Thyroid gland (tissue), 4 donors: ENCODE measurements around the gene NLRC5. TPM values are rescaled to one million over a fixed set of nuclear protein-coding genes. Genes with fewer than 3 reads are reported as not detected.
"Not testable (repeated sequence)": the region's sequence is repeated elsewhere in the genome, so short reads cannot be mapped to it uniquely, and the experiment has no call there.

ENCODE experiments used
- DNase-seq, 2 donors: peaks; one replicate each; pipeline ENCODE4 v3.0.0-alpha.2; 2019
- H3K27ac ChIP-seq, 3 donors: fragments of 200-600 bp; sonication (generic); 1 replicate in 2 of 3; 2 replicates in 1 of 3; pipeline ENCODE4 v1.5.1; 2016 to 2019; ENCODE audit warnings: mild to moderate bottlenecking in 1 of 3, moderate library complexity in 1 of 3
- H3K27me3 ChIP-seq: fragments of 200-600 bp; sonication (generic); one replicate; pipeline ENCODE4 v1.5.1; 2019
- H3K36me3 ChIP-seq, 2 donors: fragments of 200-600 bp; sonication (generic); one replicate each; pipeline ENCODE4 v1.5.1; 2016 to 2019
- H3K4me1 ChIP-seq, 2 donors: fragments of 200-600 bp; sonication (generic); one replicate each; pipeline ENCODE4 v1.5.1; 2017 to 2019
- H3K4me3 ChIP-seq, 3 donors: fragments of 200-600 bp; sonication (generic); replicated peaks in 1 of 3; 1 replicate in 2 of 3; 2 replicates in 1 of 3; pipeline ENCODE4 v1.5.1; 2016; ENCODE audit warnings: mild to moderate bottlenecking in 1 of 3
- H3K9me3 ChIP-seq: fragments of 200-600 bp; sonication (generic); one replicate; pipeline ENCODE4 v1.5.1; 2017
- CTCF ChIP-seq, 6 experiments: fragments of 200-600 bp in 3 of 6; fragments of 450-650 bp in 3 of 6; sonication (generic) in 3 of 6; IDR thresholded peaks; one replicate each; pipeline ENCODE4 v1.5.1; 2016 to 2019; ENCODE audit warnings: antibody characterized with exemption in 6 of 6, mild to moderate bottlenecking in 2 of 6, inconsistent platforms in 1 of 6, moderate library complexity in 1 of 6
- POLR2A ChIP-seq, 2 donors: fragments of 450-650 bp; IDR thresholded peaks; one replicate each; pipeline ENCODE4 v1.6.1; 2017; ENCODE audit warnings: antibody characterized with exemption in 2 of 2, mild to moderate bottlenecking in 2 of 2, moderate library complexity in 1 of 2
- WGBS, 2 donors: methylation state at CpG; one replicate each; pipeline ENCODE4 v1.1.5; 2017; 5-methylcytosine and 5-hydroxymethylcytosine counted together
- intact Hi-C: fragments of 100-400 bp; cut with DNase I; formaldehyde crosslinking; loops from one replicate; pipeline ENCODE4 v1.15.1; 2023
- total RNA-seq, 4 donors: library from RNA; depleted of rRNA; stranded (reverse); fragments of >200 nt; gene quantifications; one replicate each; pipeline ENCODE4 v1.2.3, GENCODE V29; 2016

The NLRC5 gene
- total RNA-seq, 4 donors from 2014 or later, result 14.1 to 33.5 (median 20.5) TPM

- WGBS, 2 donors, result 87 to 91% methylated on average over 4 to 5 of the region's 5 CpGs
- no peaks in the 10 kb centered on the region for H3K27me3 ChIP-seq
- no peaks in the 10 kb centered on the region for H3K36me3 ChIP-seq
- no peak for TF ChIP-seq CTCF (IDR thresholded peaks at IDR 0.05)
- H3K4me3 ChIP-seq, result no peak overlapping the region
- H3K27ac ChIP-seq, result no peak overlapping the region
- no peaks in the 10 kb centered on the region for H3K9me3 ChIP-seq
- intact Hi-C loops, result no loop called here
- H3K4me1 ChIP-seq, result peaks cover 20 to 23% of the 10 kb centered on the region in 2 donors
- no peak for DNase-seq
Observed at GRCh38 chr16:57094911-57095310, 105.6 kb downstream of the NLRC5 start.

- H3K4me3 ChIP-seq, result no peak overlapping the region
- no peak for DNase-seq
- no peaks in the 10 kb centered on the region for H3K27me3 ChIP-seq
- no peaks in the 10 kb centered on the region for H3K9me3 ChIP-seq
- TF ChIP-seq CTCF (IDR thresholded peaks at IDR 0.05) (no peak), POLR2A (IDR thresholded peaks at IDR 0.05) (no peak)
- no peaks in the 10 kb centered on the region for H3K36me3 ChIP-seq
- no peak overlapping the region for H3K27ac ChIP-seq
- H3K4me1 ChIP-seq, result peaks cover 20 to 23% of the 10 kb centered on the region in 2 donors
- intact Hi-C loops, result no loop called here
- 96 to 97% methylated on average over 3 of the region's 3 CpGs for WGBS, 2 donors
Observed at GRCh38 chr16:57096192-57096591, 106.8 kb downstream of the NLRC5 start.

GRCh38 chr16:57096793-57097192 lies 107.4 kb downstream of the NLRC5 start:
- H3K9me3 ChIP-seq, result no peaks in the 10 kb centered on the region
- WGBS, 2 donors, result 98 to 100% methylated on average over 2 of the region's 2 CpGs
- intact Hi-C loops, result no loop called here
- no peak for TF ChIP-seq CTCF (IDR thresholded peaks at IDR 0.05)
- TF ChIP-seq POLR2A (IDR thresholded peaks at IDR 0.05), result no peak
- H3K4me3 ChIP-seq, result no peak overlapping the region
- H3K36me3 ChIP-seq, result no peaks in the 10 kb centered on the region
- H3K4me1 ChIP-seq, result peaks cover 16 to 20% of the 10 kb centered on the region in 2 donors
- no peak overlapping the region for H3K27ac ChIP-seq
- no peaks in the 10 kb centered on the region for H3K27me3 ChIP-seq
- DNase-seq, result no peak

GRCh38 chr16:57098188-57098841 lies 109.0 kb downstream of the NLRC5 start:
- H3K27me3 ChIP-seq, result no peaks in the 10 kb centered on the region
- H3K4me1 ChIP-seq, result peaks cover 8 to 13% of the 10 kb centered on the region in 2 donors
- intact Hi-C loops, result no loop called here
- H3K4me3 ChIP-seq, result no peak overlapping the region
- no peaks in the 10 kb centered on the region for H3K9me3 ChIP-seq
- no peak for DNase-seq
- no peak overlapping the region for H3K27ac ChIP-seq
- 66 to 90% methylated on average over 5 to 13 of the region's 14 CpGs for WGBS, 2 donors
- TF ChIP-seq CTCF (IDR thresholded peaks at IDR 0.05) (no peak), POLR2A (IDR thresholded peaks at IDR 0.05) (no peak)
- H3K36me3 ChIP-seq, result no peaks in the 10 kb centered on the region

GRCh38 chr16:57099965-57100364 lies 110.6 kb downstream of the NLRC5 start:
- intact Hi-C loops, H3K4me1 ChIP-seq: not testable (repeated sequence)
- 74 to 78% methylated on average over 6 of the region's 6 CpGs for WGBS, 2 donors

More at GRCh38 chr16:57099965-57100364, 110.6 kb downstream of the NLRC5 start:
- DNase-seq, H3K27ac ChIP-seq, H3K36me3 ChIP-seq, H3K27me3 ChIP-seq, H3K9me3 ChIP-seq, H3K4me3 ChIP-seq: not testable (repeated sequence)
